Neural cell (in vitro differentiated cells): ENCODE results near the gene DNAJA3.

Experiments used
- EZH2 ChIP-seq: fragments of 200-600, 300-800 bp; shearing (Covaris generic), sonication (generic); IDR thresholded peaks from 2 replicates; pipeline ENCODE4 v1.6.1; 2014; ENCODE audit warnings: antibody characterized with exemption, low read length, borderline replicate concordance, mild to moderate bottlenecking; ENCODE audit not compliant: insufficient read depth, poor library complexity, severe bottlenecking
- MXI1 ChIP-seq: fragments of 450-650 bp; conservative IDR thresholded peaks from 2 replicates; pipeline ENCODE4 v1.6.1; 2014; ENCODE audit warnings: antibody characterized with exemption, mild to moderate bottlenecking; ENCODE audit not compliant: poor library complexity, severe bottlenecking
- POLR2AphosphoS5 ChIP-seq: IDR thresholded peaks from 2 replicates; pipeline ENCODE4 v1.6.1; 2012
- RAD21 ChIP-seq: fragments of 450-650 bp; conservative IDR thresholded peaks from 2 replicates; pipeline ENCODE4 v1.6.1; 2014; ENCODE audit warnings: antibody characterized with exemption, mild to moderate bottlenecking, moderate library complexity
- TF ChIP-seq, protein P1 (sequence below): fragments of 450-650 bp; IDR thresholded peaks from 2 replicates; pipeline ENCODE4 v1.5.1; 2014; ENCODE audit warnings: antibody characterized with exemption, mild to moderate bottlenecking, moderate library complexity; ENCODE audit not compliant: poor library complexity, severe bottlenecking

DNA sequence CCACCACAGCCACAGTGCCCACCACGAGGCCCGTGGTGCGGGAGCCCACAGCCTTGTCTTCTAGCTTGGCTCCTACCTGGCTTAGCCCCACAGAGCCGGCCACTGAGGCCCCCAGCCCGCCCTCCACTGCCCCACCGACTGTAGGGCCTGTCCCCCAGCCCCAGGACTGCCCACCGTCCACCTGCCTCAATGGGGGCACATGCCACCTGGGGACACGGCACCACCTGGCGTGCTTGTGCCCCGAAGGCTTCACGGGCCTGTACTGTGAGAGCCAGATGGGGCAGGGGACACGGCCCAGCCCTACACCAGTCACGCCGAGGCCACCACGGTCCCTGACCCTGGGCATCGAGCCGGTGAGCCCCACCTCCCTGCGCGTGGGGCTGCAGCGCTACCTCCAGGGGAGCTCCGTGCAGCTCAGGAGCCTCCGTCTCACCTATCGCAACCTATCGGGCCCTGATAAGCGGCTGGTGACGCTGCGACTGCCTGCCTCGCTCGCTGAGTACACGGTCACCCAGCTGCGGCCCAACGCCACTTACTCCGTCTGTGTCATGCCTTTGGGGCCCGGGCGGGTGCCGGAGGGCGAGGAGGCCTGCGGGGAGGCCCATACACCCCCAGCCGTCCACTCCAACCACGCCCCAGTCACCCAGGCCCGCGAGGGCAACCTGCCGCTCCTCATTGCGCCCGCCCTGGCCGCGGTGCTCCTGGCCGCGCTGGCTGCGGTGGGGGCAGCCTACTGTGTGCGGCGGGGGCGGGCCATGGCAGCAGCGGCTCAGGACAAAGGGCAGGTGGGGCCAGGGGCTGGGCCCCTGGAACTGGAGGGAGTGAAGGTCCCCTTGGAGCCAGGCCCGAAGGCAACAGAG is 43.5 kb upstream of the DNAJA3 start:
- TF ChIP-seq, protein P1, sequence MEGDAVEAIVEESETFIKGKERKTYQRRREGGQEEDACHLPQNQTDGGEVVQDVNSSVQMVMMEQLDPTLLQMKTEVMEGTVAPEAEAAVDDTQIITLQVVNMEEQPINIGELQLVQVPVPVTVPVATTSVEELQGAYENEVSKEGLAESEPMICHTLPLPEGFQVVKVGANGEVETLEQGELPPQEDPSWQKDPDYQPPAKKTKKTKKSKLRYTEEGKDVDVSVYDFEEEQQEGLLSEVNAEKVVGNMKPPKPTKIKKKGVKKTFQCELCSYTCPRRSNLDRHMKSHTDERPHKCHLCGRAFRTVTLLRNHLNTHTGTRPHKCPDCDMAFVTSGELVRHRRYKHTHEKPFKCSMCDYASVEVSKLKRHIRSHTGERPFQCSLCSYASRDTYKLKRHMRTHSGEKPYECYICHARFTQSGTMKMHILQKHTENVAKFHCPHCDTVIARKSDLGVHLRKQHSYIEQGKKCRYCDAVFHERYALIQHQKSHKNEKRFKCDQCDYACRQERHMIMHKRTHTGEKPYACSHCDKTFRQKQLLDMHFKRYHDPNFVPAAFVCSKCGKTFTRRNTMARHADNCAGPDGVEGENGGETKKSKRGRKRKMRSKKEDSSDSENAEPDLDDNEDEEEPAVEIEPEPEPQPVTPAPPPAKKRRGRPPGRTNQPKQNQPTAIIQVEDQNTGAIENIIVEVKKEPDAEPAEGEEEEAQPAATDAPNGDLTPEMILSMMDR = no peak
- TF ChIP-seq RAD21 = no peak
- no peak for TF ChIP-seq MXI1
- no peak for TF ChIP-seq POLR2AphosphoS5
- no peak for TF ChIP-seq EZH2
